Measurements from ENCODE around the gene PSMD14.

PSMD14 gene

DNA sequence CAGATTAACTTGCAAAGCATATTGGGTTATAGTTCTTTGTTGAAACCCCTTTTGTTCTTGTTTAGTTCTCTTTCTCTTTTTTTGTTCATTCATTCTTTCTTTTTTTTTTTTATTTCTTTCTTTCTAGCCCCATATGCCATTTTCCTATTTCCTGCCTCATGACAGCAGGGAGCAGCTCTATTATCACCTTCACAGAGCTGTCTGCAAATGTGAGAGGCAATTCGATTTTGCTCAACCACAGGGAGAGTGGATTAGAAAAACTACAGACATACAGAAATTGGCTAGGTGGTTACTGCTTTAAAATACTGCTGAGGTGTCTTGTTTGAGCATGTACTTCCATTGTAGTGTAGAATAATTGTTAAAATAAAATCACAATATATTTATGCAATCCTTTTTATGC is 63.6 kb downstream of the PSMD14 start:
- H3K27ac ChIP-seq (ENCODE audit: insufficient read depth, low read length, poor library complexity, severe bottlenecking) = no peak overlapping the region
- H3K4me1 ChIP-seq (ENCODE audit: control insufficient read depth, insufficient read depth, low read length, poor library complexity, severe bottlenecking) = no peaks in the 10 kb centered on the region
- no peaks in the 10 kb centered on the region for H3K27me3 ChIP-seq (replicated peaks; ENCODE audit: control insufficient read depth, insufficient read depth, low read length, poor library complexity, severe bottlenecking)
- no peak overlapping the region for H3K4me3 ChIP-seq (ENCODE audit: insufficient read depth, low read depth, low read length, poor library complexity, severe bottlenecking)
- H3K36me3 ChIP-seq (ENCODE audit: control insufficient read depth, insufficient read depth, low read length) = peaks cover 14% of the 10 kb centered on the region
- no peak for DNase-seq
- no peaks in the 10 kb centered on the region for H3K9me3 ChIP-seq (ENCODE audit: control insufficient read depth, low read length)

DNA sequence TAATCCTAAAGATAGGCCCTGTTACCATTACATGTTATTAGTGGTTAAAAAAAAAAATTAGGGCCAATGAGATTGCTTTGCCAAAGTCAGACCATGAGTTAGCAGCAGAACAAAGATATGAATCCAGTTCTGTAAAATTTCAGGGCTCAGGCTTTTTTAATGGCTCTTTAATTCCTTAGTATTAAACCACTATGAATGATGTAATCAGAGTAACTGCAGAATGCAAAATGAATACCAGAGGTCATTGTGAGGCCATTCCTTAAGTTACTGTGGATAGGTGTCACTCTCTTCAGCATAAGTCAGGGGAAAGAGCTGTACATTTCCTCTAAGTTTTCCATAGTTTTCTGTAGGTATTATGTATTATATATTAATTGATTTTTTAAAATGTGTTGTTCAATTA is 65.7 kb downstream of the PSMD14 start:
- Histone ChIP-seq H3K4me1 (ENCODE audit: control insufficient read depth, insufficient read depth, low read length, poor library complexity, severe bottlenecking) (no peaks in the 10 kb centered on the region), H3K4me3 (ENCODE audit: insufficient read depth, low read depth, low read length, poor library complexity, severe bottlenecking) (no peak overlapping the region), H3K27ac (ENCODE audit: insufficient read depth, low read length, poor library complexity, severe bottlenecking) (no peak overlapping the region)

DNA sequence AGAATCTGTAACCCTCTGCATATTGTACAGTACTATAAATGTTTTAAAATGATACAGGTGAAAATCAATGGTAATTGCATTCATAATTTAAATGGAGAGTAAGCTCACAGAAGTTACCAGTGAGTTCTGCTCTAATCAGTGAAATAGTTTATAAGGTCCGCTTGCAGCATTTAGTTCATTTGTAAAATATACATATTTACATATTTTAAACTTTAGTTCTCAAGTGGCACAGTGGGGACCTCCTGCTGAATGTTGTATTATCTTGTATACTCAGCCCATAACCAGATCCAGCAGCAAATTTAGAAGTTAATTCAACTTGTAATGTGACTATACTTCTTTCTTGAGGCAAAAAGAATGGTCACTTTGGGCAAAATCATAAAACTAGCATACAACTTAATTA is 66.2 kb downstream of the PSMD14 start:
- no peaks in the 10 kb centered on the region for H3K27me3 ChIP-seq (replicated peaks; ENCODE audit: control insufficient read depth, insufficient read depth, low read length, poor library complexity, severe bottlenecking)
- no peaks in the 10 kb centered on the region for H3K9me3 ChIP-seq (ENCODE audit: control insufficient read depth, low read length)
- peaks cover 14% of the 10 kb centered on the region for H3K36me3 ChIP-seq (ENCODE audit: control insufficient read depth, insufficient read depth, low read length)
- no peak overlapping the region for H3K4me3 ChIP-seq (ENCODE audit: insufficient read depth, low read depth, low read length, poor library complexity, severe bottlenecking)
- no peak overlapping the region for H3K27ac ChIP-seq (ENCODE audit: insufficient read depth, low read length, poor library complexity, severe bottlenecking)
- H3K4me1 ChIP-seq (ENCODE audit: control insufficient read depth, insufficient read depth, low read length, poor library complexity, severe bottlenecking) = no peaks in the 10 kb centered on the region
- no peak for DNase-seq

More for the DNA sequence above, 65.7 kb downstream of the PSMD14 start:
- H3K27me3 ChIP-seq (replicated peaks; ENCODE audit: control insufficient read depth, insufficient read depth, low read length, poor library complexity, severe bottlenecking) = no peaks in the 10 kb centered on the region
- DNase-seq = no peak
- no peaks in the 10 kb centered on the region for H3K9me3 ChIP-seq (ENCODE audit: control insufficient read depth, low read length)
- peaks cover 14% of the 10 kb centered on the region for H3K36me3 ChIP-seq (ENCODE audit: control insufficient read depth, insufficient read depth, low read length)

DNA sequence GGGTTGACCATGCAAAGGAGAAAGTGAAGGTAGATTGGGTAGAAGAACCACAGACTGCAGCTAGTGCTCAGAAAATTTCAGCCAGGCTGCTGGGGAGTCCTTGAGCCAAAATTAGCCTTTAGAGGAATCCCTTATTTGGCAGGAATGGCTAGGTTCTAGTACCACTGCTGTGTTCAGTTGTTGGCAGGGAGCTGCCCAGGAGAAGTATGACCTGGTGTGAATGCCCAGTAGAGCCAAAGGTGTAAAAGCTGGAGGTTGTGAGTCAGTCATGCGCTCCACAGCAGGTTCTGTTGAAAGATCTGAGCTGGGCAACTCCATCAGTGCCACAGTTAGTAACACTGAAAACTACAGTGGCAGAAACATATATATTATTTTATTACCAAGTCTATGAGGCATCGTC is 71.5 kb downstream of the PSMD14 start:
- no peak for DNase-seq
- H3K36me3 ChIP-seq (ENCODE audit: control insufficient read depth, insufficient read depth, low read length) = no peaks in the 10 kb centered on the region

DNA sequence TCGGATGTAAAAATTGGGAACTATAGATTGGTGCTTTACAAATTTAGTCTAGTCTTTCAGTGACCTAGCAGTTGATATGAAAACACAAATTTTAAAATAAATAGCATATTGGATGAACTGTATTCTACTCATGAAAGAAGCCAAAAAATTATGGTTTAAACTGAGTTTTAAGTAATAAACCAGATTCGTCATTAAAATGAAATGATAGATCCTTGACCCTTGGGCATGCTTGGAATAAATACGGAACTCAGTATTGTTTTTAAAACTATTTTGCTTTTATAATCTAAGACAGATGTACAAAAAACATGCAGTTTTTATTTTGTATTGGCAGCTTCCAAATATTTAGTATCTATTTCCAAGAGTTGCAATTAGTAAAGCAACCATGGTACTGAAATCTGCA is 73.3 kb downstream of the PSMD14 start:
- no peak for DNase-seq
- peaks cover 4% of the 10 kb centered on the region for H3K36me3 ChIP-seq (ENCODE audit: control insufficient read depth, insufficient read depth, low read length)
- no peak overlapping the region for H3K27ac ChIP-seq (ENCODE audit: insufficient read depth, low read length, poor library complexity, severe bottlenecking)
- no peak overlapping the region for H3K4me3 ChIP-seq (ENCODE audit: insufficient read depth, low read depth, low read length, poor library complexity, severe bottlenecking)
- H3K27me3 ChIP-seq (replicated peaks; ENCODE audit: control insufficient read depth, insufficient read depth, low read length, poor library complexity, severe bottlenecking) = no peaks in the 10 kb centered on the region
- no peaks in the 10 kb centered on the region for H3K9me3 ChIP-seq (ENCODE audit: control insufficient read depth, low read length)
- no peaks in the 10 kb centered on the region for H3K4me1 ChIP-seq (ENCODE audit: control insufficient read depth, insufficient read depth, low read length, poor library complexity, severe bottlenecking)

More for the DNA sequence above, 71.5 kb downstream of the PSMD14 start:
- no peaks in the 10 kb centered on the region for H3K4me1 ChIP-seq (ENCODE audit: control insufficient read depth, insufficient read depth, low read length, poor library complexity, severe bottlenecking)
- H3K4me3 ChIP-seq (ENCODE audit: insufficient read depth, low read depth, low read length, poor library complexity, severe bottlenecking) = no peak overlapping the region
- H3K27ac ChIP-seq (ENCODE audit: insufficient read depth, low read length, poor library complexity, severe bottlenecking) = no peak overlapping the region
- H3K9me3 ChIP-seq (ENCODE audit: control insufficient read depth, low read length) = no peaks in the 10 kb centered on the region
- H3K27me3 ChIP-seq (replicated peaks; ENCODE audit: control insufficient read depth, insufficient read depth, low read length, poor library complexity, severe bottlenecking) = no peaks in the 10 kb centered on the region

DNA sequence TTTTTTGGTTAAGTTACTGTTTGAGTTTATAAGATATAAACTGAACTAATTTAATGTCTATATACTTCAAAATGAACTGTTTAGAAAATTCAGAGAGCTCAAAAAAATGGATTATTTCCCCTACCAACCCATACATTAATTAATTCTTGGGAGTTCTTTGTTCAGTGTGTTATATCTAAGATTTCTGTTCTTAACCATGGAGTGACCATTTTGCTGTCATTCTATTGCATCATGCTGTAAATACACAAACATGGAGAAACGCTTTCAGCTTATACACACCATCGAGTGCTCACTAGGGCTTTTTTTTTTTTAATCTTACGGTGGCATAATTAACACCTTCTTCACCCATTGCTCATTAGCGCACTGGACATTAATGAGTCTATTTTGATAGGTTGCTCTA is 74.5 kb downstream of the PSMD14 start:
- Histone ChIP-seq H3K27me3 (replicated peaks; ENCODE audit: control insufficient read depth, insufficient read depth, low read length, poor library complexity, severe bottlenecking) (no peaks in the 10 kb centered on the region), H3K4me3 (ENCODE audit: insufficient read depth, low read depth, low read length, poor library complexity, severe bottlenecking) (no peak overlapping the region), H3K4me1 (ENCODE audit: control insufficient read depth, insufficient read depth, low read length, poor library complexity, severe bottlenecking) (no peaks in the 10 kb centered on the region), H3K27ac (ENCODE audit: insufficient read depth, low read length, poor library complexity, severe bottlenecking) (no peak overlapping the region), H3K36me3 (ENCODE audit: control insufficient read depth, insufficient read depth, low read length) (peaks cover 9% of the 10 kb centered on the region), H3K9me3 (ENCODE audit: control insufficient read depth, low read length) (no peaks in the 10 kb centered on the region)
- DNase-seq = no peak

DNA sequence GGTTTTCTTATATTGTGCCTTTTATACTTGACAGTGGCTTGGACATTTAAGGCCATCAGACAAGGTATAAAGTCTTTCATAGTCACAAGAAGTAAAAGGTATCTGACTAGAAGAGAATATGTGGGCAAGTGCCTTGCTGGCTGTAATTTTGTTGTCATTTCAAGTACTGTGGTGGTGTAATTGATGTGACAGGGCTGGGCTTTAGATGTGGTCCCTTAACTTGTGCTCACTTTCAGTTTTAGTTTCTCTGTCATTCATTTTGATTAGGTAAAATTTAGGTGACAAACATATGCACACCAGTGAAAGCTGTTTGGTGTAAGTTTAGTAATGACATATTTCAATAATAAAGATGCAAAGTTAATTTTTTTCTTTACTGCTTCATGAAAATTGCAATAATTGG is 76.6 kb downstream of the PSMD14 start:
- H3K9me3 ChIP-seq (ENCODE audit: control insufficient read depth, low read length) = no peaks in the 10 kb centered on the region
- H3K27me3 ChIP-seq (replicated peaks; ENCODE audit: control insufficient read depth, insufficient read depth, low read length, poor library complexity, severe bottlenecking) = no peaks in the 10 kb centered on the region
- no peaks in the 10 kb centered on the region for H3K4me1 ChIP-seq (ENCODE audit: control insufficient read depth, insufficient read depth, low read length, poor library complexity, severe bottlenecking)
- H3K36me3 ChIP-seq (ENCODE audit: control insufficient read depth, insufficient read depth, low read length) = peaks cover 9% of the 10 kb centered on the region
- no peak overlapping the region for H3K4me3 ChIP-seq (ENCODE audit: insufficient read depth, low read depth, low read length, poor library complexity, severe bottlenecking)
- H3K27ac ChIP-seq (ENCODE audit: insufficient read depth, low read length, poor library complexity, severe bottlenecking) = no peak overlapping the region
- no peak for DNase-seq

DNA sequence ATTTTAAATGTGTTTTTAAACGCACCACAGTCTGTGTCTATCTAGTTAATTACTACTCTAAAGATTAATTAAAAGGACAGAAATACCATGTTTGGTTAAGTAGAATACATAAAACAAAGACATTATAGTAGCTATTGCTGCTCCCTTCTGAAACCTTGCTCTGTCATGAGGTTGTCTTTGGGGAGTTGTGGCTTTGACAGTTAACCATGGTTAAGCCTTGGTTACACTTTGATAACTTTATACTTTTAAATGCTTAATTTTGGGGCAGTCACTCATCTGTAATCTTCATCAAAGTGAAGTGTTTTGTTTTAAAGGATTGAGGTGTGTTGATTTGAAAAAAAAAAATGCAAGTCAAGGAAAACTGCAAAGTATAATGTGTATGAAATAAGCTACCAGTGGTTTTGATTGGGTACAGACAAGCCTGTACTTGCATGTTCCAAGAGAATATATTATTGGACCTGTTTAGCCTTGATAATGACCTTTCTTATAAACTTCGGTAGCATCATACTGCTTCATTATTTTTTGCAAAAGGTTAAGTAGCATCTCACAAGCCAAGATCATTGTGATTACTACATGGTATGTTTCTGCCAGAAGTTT is 78.1 kb downstream of the PSMD14 start:
- Histone ChIP-seq H3K4me1 (ENCODE audit: control insufficient read depth, insufficient read depth, low read length, poor library complexity, severe bottlenecking) (no peaks in the 10 kb centered on the region), H3K27ac (ENCODE audit: insufficient read depth, low read length, poor library complexity, severe bottlenecking) (no peak overlapping the region), H3K36me3 (ENCODE audit: control insufficient read depth, insufficient read depth, low read length) (peaks cover 9% of the 10 kb centered on the region), H3K9me3 (ENCODE audit: control insufficient read depth, low read length) (no peaks in the 10 kb centered on the region), H3K4me3 (ENCODE audit: insufficient read depth, low read depth, low read length, poor library complexity, severe bottlenecking) (no peak overlapping the region), H3K27me3 (replicated peaks; ENCODE audit: control insufficient read depth, insufficient read depth, low read length, poor library complexity, severe bottlenecking) (no peaks in the 10 kb centered on the region)
- DNase-seq = no peak

DNA sequence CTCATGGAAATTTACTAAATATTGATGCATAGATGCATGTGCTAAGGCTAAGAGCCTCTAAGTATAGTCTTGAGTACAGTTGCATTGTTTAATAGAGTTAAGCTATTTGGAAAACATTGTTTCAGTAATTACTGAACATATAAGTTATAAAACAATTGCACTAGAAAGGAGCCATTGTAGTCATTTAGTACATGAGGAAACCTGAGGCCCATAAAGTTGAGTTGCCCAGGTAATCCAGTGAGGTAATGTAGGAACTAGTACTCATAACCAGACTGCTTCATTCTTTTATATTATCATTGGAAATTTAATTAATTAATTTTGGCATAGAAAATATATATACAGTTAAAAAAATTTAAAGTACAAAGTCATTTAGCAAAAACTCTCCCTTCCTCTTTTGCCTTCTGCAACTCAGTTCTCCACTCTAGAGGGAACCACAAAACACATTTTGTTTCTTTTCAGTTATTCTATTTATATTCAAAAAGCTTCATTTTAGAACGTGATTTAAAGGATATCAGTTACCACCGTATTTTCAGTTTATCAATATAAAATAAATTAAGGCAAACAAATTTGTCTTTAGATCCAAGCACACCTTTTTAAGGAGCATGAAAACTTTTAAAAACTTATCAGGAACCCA is 80.0 kb downstream of the PSMD14 start:
- Histone ChIP-seq H3K27me3 (replicated peaks; ENCODE audit: control insufficient read depth, insufficient read depth, low read length, poor library complexity, severe bottlenecking) (no peaks in the 10 kb centered on the region), H3K4me3 (ENCODE audit: insufficient read depth, low read depth, low read length, poor library complexity, severe bottlenecking) (no peak overlapping the region), H3K27ac (ENCODE audit: insufficient read depth, low read length, poor library complexity, severe bottlenecking) (no peak overlapping the region), H3K36me3 (ENCODE audit: control insufficient read depth, insufficient read depth, low read length) (peaks cover 9% of the 10 kb centered on the region), H3K4me1 (ENCODE audit: control insufficient read depth, insufficient read depth, low read length, poor library complexity, severe bottlenecking) (no peaks in the 10 kb centered on the region), H3K9me3 (ENCODE audit: control insufficient read depth, low read length) (no peaks in the 10 kb centered on the region)
- no peak for DNase-seq

DNA sequence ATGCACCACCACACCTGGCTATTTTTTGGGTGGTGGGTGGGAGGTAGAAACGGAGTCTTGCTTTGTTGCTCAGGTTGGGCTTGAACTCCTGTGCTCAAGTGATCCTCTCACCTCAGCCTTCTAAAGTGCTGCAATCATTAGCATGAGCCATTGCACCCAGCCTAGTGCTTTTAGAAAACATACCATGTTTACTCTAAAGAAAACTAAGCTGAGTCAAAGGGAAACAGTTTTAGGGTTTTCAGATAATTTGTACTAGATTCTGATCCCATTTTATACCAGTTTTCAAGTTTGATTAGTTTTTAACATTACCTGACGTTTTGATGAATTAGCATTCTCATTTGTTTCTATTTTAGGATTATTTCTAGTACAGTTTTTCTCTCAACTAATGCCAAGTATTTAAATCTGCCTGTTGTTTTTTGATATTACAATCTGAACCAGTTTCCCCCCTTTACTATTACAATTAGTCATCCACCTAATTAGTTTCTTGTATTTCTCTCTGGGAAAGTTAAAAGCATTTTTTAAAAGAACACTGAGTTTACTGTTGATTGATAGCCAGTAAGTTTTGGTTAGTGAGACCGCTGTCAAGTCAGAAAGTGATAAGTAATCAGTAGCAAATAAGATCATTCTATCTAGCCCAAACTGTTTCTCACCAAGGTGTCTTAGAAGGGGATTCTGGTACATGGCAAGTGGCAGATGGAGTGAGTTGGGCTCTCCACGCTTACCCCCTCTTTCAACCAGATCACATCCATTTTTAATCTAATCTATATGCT is 83.7 kb downstream of the PSMD14 start:
- H3K27me3 ChIP-seq (replicated peaks; ENCODE audit: control insufficient read depth, insufficient read depth, low read length, poor library complexity, severe bottlenecking) = no peaks in the 10 kb centered on the region
- H3K4me1 ChIP-seq (ENCODE audit: control insufficient read depth, insufficient read depth, low read length, poor library complexity, severe bottlenecking) = no peaks in the 10 kb centered on the region
- no peaks in the 10 kb centered on the region for H3K9me3 ChIP-seq (ENCODE audit: control insufficient read depth, low read length)
- H3K27ac ChIP-seq (ENCODE audit: insufficient read depth, low read length, poor library complexity, severe bottlenecking) = no peak overlapping the region
- no peak for DNase-seq
- no peak overlapping the region for H3K4me3 ChIP-seq (ENCODE audit: insufficient read depth, low read depth, low read length, poor library complexity, severe bottlenecking)
- peaks cover 27% of the 10 kb centered on the region for H3K36me3 ChIP-seq (ENCODE audit: control insufficient read depth, insufficient read depth, low read length)
